Measurements from ENCODE around the gene ARHGEF33.

ARHGEF33 gene

DNA sequence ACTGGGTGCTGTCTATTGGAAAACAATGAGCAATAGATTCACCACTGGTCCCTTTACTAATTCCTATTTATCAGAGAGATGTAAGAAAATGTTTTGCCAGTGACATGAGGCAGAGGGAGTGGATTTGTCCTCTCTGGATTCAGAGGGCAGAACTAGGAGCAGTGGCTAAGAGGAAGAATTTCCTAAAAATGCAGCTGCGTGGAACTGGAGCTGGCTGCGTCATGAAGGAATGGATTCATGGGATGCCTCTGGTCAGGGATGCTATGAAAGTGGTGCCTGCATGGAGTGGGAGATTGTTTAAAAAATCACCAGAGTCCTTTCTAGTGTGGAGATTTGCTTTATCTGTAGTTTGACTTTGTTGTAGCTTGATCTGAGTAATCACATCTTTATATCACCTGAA, 78.3 kb downstream of the ARHGEF33 start:
- H3K9me3 ChIP-seq (ENCODE audit: control insufficient read depth, low read length) = no peaks in the 10 kb centered on the region
- no peak overlapping the region for H3K4me3 ChIP-seq (ENCODE audit: low read length)
- H3K4me1 ChIP-seq (ENCODE audit: control insufficient read depth, insufficient read depth, low read length) = no peaks in the 10 kb centered on the region
- no peaks in the 10 kb centered on the region for H3K27me3 ChIP-seq (ENCODE audit: control insufficient read depth, insufficient read depth, low read length)
- no peak overlapping the region for H3K9ac ChIP-seq (ENCODE audit: low read length)
- no peaks in the 10 kb centered on the region for H3K36me3 ChIP-seq (ENCODE audit: control insufficient read depth, insufficient read depth, low read length)

DNA sequence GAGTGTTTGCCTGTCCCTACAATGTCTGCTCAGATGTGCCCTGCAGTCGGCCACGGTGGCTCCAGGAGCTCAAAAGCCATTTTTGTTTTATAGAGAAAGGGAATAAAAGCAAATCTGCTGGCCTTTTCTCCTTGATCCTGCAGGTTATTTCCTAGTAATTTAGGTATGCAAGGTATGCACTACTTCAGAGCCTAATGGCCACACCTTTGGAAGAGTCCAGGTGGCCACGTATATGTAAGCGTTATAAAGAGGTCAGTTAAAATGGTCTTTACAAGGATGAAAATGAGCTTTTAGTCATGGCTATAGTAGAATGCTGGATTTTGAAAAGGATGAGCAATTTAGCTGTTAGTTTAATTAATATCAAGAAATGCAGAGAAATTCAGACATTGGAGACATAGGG, 81.7 kb downstream of the ARHGEF33 start:
- Histone ChIP-seq H3K4me3 (ENCODE audit: low read length) (no peak overlapping the region), H3K36me3 (ENCODE audit: control insufficient read depth, insufficient read depth, low read length) (no peaks in the 10 kb centered on the region), H3K9me3 (ENCODE audit: control insufficient read depth, low read length) (no peaks in the 10 kb centered on the region), H3K4me1 (ENCODE audit: control insufficient read depth, insufficient read depth, low read length) (no peaks in the 10 kb centered on the region), H3K27me3 (ENCODE audit: control insufficient read depth, insufficient read depth, low read length) (no peaks in the 10 kb centered on the region), H3K9ac (ENCODE audit: low read length) (no peak overlapping the region)

DNA sequence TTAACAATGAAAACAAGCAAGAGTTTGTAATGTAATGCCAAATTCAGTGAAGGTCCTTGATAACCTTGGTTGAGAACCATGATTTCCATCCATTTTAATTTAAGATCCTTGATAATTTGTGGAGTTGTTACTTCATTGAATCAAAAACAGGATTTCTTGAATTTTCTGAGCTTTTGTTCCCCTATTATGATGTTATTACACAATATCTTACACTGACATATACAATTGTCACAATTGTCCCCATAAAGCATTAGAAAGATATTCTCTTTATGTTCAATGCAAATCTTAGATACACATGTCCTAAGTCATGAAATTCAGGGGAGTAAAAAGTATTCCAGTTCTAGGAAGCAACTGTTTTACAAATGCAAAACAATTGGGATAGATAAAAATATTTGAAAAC, 83.6 kb downstream of the ARHGEF33 start:
- Histone ChIP-seq H3K9me3 (ENCODE audit: control insufficient read depth, low read length) (no peaks in the 10 kb centered on the region), H3K4me3 (ENCODE audit: low read length) (no peak overlapping the region), H3K27me3 (ENCODE audit: control insufficient read depth, insufficient read depth, low read length) (no peaks in the 10 kb centered on the region), H3K36me3 (ENCODE audit: control insufficient read depth, insufficient read depth, low read length) (no peaks in the 10 kb centered on the region), H3K9ac (ENCODE audit: low read length) (no peak overlapping the region), H3K4me1 (ENCODE audit: control insufficient read depth, insufficient read depth, low read length) (no peaks in the 10 kb centered on the region)

DNA sequence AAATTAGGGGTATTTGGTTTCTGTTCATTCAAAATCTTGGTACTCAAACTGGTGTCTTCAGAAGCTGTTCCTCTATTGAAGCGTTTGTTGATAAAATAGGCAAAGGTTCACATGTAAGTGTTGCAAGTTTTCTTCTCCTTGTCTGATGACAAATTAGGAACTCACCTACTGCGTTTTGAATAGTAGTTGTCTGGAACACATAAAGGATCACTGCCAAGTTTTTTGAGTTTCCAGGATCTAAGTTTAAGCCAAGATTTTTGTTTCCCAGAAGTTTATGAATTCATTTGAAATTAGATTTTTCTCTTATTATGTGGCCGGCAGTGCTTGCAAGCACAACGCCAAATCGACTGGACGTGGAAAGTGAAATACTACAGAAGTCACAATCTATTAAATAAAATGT, 85.4 kb downstream of the ARHGEF33 start:
- Histone ChIP-seq H3K4me3 (ENCODE audit: low read length) (no peak overlapping the region), H3K9ac (ENCODE audit: low read length) (no peak overlapping the region), H3K4me1 (ENCODE audit: control insufficient read depth, insufficient read depth, low read length) (no peaks in the 10 kb centered on the region), H3K9me3 (ENCODE audit: control insufficient read depth, low read length) (no peaks in the 10 kb centered on the region), H3K27me3 (ENCODE audit: control insufficient read depth, insufficient read depth, low read length) (no peaks in the 10 kb centered on the region), H3K36me3 (ENCODE audit: control insufficient read depth, insufficient read depth, low read length) (no peaks in the 10 kb centered on the region)

DNA sequence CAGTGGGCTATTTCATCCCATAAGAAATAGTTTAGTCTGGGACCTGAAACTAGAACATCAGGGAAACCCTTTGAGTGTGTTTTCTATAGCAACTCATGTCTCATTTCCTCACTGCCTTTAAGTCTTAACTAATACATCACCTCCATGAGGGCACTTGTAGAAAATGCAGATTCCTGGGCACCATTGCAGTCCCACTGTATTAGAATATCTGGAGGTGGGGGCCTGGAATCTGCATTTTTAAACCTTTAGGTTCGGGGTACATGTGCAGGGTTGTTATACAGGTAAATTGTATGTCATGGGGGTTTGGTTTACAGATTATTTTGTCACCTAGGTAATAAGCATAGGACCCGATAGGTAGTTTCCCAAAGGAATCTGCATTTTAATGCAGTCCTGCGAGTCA, 87.4 kb downstream of the ARHGEF33 start:
- H3K27me3 ChIP-seq (ENCODE audit: control insufficient read depth, insufficient read depth, low read length) = no peaks in the 10 kb centered on the region
- no peaks in the 10 kb centered on the region for H3K36me3 ChIP-seq (ENCODE audit: control insufficient read depth, insufficient read depth, low read length)
- H3K9ac ChIP-seq (ENCODE audit: low read length) = no peak overlapping the region
- H3K9me3 ChIP-seq (ENCODE audit: control insufficient read depth, low read length) = no peaks in the 10 kb centered on the region
- H3K4me3 ChIP-seq (ENCODE audit: low read length) = no peak overlapping the region
- no peaks in the 10 kb centered on the region for H3K4me1 ChIP-seq (ENCODE audit: control insufficient read depth, insufficient read depth, low read length)

DNA sequence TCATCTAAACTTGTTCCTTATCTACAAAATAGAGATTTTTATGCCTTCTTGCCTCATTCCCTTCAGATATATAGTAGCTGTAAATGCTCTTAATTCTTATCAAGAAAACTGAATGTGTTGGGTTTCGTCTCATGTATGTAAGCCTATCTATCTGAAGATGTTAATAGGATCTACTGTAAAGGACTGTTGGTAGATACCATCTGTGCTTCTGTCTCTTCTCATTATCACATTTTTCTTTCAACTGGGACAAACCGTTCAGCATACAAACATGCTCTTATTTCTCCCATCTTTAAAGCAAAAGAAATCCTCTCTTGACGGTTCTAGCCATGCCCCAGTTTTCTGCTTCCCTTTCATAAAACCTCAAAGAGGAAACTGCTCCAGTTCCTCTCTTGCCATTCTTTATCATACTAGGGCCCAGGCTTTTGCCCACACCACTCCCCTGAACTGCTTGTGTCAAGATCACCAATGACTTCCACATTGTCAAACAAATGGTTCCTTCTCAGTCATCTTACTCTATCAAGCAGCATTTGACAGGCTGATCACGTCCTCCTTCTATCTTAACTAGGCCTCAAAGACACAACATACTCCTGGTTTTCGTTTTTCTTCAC, 88.7 kb downstream of the ARHGEF33 start:
- Histone ChIP-seq H3K9me3 (ENCODE audit: control insufficient read depth, low read length) (no peaks in the 10 kb centered on the region), H3K4me3 (ENCODE audit: low read length) (no peak overlapping the region), H3K9ac (ENCODE audit: low read length) (no peak overlapping the region), H3K36me3 (ENCODE audit: control insufficient read depth, insufficient read depth, low read length) (no peaks in the 10 kb centered on the region), H3K27me3 (ENCODE audit: control insufficient read depth, insufficient read depth, low read length) (no peaks in the 10 kb centered on the region), H3K4me1 (ENCODE audit: control insufficient read depth, insufficient read depth, low read length) (no peaks in the 10 kb centered on the region)

DNA sequence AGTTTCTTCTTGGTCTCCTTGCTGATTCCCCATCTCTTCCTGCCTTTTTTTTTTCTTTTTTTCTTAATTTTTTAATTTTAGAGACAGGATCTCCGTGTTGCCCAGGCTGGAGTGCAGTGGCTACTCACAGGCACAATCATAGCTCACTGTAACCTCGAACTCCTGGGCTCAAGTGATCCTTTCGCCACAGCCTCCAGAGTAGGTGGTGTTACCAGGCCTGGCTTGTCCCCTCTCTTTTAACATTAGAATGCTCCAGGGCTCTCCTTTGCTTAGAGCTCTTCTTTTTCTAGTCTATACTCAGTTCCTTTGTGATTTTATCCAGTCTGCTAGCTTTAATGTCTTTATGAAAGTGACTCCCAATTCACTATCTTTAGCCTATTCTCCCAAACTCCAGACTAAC, 89.2 kb downstream of the ARHGEF33 start:
- Histone ChIP-seq H3K36me3 (ENCODE audit: control insufficient read depth, insufficient read depth, low read length) (no peaks in the 10 kb centered on the region), H3K4me1 (ENCODE audit: control insufficient read depth, insufficient read depth, low read length) (no peaks in the 10 kb centered on the region), H3K4me3 (ENCODE audit: low read length) (no peak overlapping the region), H3K27me3 (ENCODE audit: control insufficient read depth, insufficient read depth, low read length) (no peaks in the 10 kb centered on the region), H3K9ac (ENCODE audit: low read length) (no peak overlapping the region), H3K9me3 (ENCODE audit: control insufficient read depth, low read length) (no peaks in the 10 kb centered on the region)

DNA sequence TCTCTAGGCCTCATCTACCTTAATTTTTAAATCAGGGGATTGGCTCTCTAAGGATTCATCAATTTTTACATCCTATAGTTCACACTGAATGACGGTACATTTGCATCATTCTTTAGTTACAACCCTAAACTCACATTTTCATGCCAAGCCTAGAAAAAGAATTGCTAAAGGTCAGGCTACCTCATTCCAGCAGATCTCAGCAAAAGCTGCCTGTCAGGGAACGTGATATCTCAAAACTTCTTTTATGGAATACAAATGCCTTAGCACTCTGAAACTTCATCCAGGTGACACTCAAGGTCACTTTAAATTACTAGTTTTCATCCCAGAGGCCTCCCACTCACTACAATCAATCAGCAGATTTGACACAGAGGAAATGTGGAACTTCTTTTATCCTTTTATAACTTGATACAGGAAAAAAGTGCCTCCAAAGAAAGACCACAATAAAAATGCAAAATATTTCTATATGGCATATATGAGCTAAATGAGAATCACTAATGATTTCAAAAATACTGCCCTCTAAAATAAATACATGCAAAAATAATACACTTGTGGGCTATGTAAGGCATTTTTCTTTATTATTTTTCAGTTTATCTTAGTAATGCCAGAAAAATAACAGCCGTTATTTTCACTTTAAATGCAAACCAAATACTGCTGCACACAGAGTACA, 91.5 kb downstream of the ARHGEF33 start:
- no peak overlapping the region for H3K9ac ChIP-seq (ENCODE audit: low read length)
- no peaks in the 10 kb centered on the region for H3K27me3 ChIP-seq (ENCODE audit: control insufficient read depth, insufficient read depth, low read length)
- no peak overlapping the region for H3K4me3 ChIP-seq (ENCODE audit: low read length)
- no peaks in the 10 kb centered on the region for H3K9me3 ChIP-seq (ENCODE audit: control insufficient read depth, low read length)
- peaks cover 3% of the 10 kb centered on the region for H3K36me3 ChIP-seq (ENCODE audit: control insufficient read depth, insufficient read depth, low read length)
- H3K4me1 ChIP-seq (ENCODE audit: control insufficient read depth, insufficient read depth, low read length) = no peaks in the 10 kb centered on the region

DNA sequence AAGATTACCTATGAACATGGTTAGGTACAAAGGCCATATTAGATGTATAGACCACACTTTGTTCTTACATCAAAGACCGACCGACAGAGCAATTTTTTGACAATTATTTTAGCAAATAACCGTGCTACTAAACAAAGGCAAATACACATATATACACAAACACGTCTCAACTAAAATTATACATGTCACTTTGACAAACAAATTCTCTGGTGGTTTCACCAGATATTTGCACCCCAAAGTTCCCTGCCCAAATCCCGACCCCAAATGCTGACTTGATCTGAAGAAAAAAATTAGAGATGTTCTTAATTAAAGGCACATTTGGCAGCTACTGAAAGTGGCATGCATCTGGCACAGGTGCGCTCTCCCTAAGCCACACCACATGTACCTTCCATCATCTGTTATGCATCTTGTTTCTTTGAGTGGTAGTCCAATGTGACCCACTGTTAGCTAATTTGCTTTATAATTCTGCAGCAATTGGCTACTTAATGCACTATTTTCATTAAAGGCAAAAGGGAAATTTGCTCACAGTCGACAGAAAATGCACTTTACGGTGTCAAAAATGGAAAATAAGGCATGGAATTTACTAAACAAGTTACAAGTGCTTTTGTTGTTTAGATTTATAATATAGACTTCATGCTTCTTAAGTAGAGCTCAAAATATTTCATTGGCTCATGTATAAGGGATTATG, 92.1 kb downstream of the ARHGEF33 start:
- Histone ChIP-seq H3K4me3 (ENCODE audit: low read length) (no peak overlapping the region), H3K9ac (ENCODE audit: low read length) (no peak overlapping the region), H3K4me1 (ENCODE audit: control insufficient read depth, insufficient read depth, low read length) (no peaks in the 10 kb centered on the region), H3K27me3 (ENCODE audit: control insufficient read depth, insufficient read depth, low read length) (no peaks in the 10 kb centered on the region), H3K9me3 (ENCODE audit: control insufficient read depth, low read length) (no peaks in the 10 kb centered on the region), H3K36me3 (ENCODE audit: control insufficient read depth, insufficient read depth, low read length) (peaks cover 3% of the 10 kb centered on the region)

DNA sequence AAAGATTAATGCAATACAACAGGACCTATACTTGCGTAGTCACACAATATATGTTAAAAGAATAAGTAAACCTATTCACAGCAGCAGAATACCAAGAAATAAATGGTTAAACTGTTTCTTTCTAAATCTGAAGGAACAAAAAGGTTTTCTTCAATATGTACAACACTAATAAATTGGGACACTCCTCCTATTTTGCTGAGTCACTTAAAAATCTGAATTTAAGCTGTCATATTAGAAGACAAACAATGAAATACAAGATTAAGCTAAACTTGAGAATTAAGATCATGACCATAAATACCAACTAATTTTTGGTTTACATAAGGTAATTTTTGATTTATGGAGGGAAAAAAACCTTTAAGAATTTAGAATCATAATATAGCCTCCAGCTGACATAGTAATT, 92.8 kb downstream of the ARHGEF33 start:
- no peaks in the 10 kb centered on the region for H3K9me3 ChIP-seq (ENCODE audit: control insufficient read depth, low read length)
- H3K9ac ChIP-seq (ENCODE audit: low read length) = no peak overlapping the region
- H3K36me3 ChIP-seq (ENCODE audit: control insufficient read depth, insufficient read depth, low read length) = peaks cover 3% of the 10 kb centered on the region
- no peak overlapping the region for H3K4me3 ChIP-seq (ENCODE audit: low read length)
- no peaks in the 10 kb centered on the region for H3K27me3 ChIP-seq (ENCODE audit: control insufficient read depth, insufficient read depth, low read length)
- no peaks in the 10 kb centered on the region for H3K4me1 ChIP-seq (ENCODE audit: control insufficient read depth, insufficient read depth, low read length)

DNA sequence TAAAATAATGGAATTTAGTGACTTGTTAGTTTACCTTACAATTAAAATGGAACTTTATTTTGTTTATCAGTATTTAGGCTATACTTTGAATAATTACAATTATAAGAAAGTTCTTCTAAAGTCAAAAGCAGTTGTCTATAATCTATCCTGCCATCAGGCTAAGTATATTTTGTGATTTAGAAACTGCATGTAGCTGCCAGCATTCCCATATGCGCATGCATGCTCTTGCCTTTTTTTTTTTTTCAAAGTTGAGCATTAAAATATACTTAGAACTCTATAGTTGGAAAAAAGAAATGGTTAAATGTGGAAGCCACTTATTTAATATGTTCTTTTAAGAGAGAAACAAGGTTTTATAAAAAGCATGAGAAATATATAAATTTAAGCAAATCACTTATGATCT, 99.0 kb downstream of the ARHGEF33 start:
- Histone ChIP-seq H3K9ac (ENCODE audit: low read length) (no peak overlapping the region), H3K27me3 (ENCODE audit: control insufficient read depth, insufficient read depth, low read length) (no peaks in the 10 kb centered on the region), H3K36me3 (ENCODE audit: control insufficient read depth, insufficient read depth, low read length) (peaks cover 3% of the 10 kb centered on the region), H3K9me3 (ENCODE audit: control insufficient read depth, low read length) (no peaks in the 10 kb centered on the region), H3K4me3 (ENCODE audit: low read length) (no peak overlapping the region), H3K4me1 (ENCODE audit: control insufficient read depth, insufficient read depth, low read length) (no peaks in the 10 kb centered on the region)

DNA sequence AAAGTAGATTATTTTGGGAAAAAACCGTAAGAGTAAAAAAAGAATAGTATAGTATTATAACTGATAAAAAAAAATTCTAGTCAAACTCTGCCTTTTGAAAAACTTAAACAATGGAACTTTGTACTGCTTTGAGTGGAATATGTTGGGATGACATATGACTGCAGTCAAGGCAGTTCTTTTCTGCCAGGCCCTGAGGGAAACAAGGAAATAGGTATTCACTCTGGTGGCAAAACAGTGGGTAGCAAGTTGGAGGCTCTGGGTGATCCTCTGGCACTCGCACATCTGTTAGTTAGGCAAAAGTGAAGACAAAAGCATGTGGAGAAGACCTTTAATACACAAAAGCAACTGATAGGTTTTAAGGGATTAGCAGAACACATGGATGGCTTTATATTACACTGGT, 102.2 kb downstream of the ARHGEF33 start:
- no peaks in the 10 kb centered on the region for H3K36me3 ChIP-seq (ENCODE audit: control insufficient read depth, insufficient read depth, low read length)
- no peaks in the 10 kb centered on the region for H3K9me3 ChIP-seq (ENCODE audit: control insufficient read depth, low read length)
- H3K4me1 ChIP-seq (ENCODE audit: control insufficient read depth, insufficient read depth, low read length) = no peaks in the 10 kb centered on the region
- H3K27me3 ChIP-seq (ENCODE audit: control insufficient read depth, insufficient read depth, low read length) = no peaks in the 10 kb centered on the region
- H3K9ac ChIP-seq (ENCODE audit: low read length) = no peak overlapping the region
- no peak overlapping the region for H3K4me3 ChIP-seq (ENCODE audit: low read length)

All from mucosa of stomach (tissue), 1 donor.